ENCODE measurements around the gene TPP1.

TPP1 gene

DNA sequence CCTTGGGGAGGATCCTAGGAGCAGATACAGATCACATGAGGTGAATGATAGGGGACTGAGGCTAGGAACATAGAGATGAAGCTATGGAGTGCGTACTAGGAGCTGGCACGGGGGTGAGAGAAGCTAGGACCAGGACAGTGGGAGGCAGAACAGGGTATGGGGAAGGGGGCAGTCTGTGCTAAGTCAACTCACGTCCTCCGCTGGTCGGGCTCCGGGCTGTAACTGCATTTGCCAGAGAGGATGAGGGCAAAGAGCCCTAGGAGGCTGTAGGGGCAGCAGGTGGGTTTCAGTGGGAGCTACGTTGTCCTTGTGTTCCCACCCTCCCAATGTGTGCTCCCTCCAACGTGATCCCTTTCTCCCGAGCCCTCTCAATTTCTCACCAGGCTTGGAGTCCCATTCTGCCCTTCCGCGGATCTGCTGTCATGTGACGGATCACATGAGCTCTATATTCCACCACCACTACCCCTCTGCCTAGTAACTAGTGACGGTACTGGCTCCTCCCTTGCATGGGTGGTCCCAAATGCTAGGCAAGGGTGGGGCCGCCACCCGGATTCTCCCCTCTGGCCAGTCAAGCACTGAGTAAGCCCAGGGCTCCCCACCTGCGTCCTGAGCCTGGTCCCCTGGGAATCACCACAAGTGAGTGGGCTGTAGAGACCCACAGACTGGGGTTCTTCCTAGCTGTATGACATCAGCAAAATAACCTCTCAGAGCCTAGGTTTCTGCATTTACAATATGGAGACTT, at the start of gene TPP1:
TSS of gene TPP1 (minus strand) at position 419 of the 742 bp plus-strand sequence. CDS start at position 397, 22 bp downstream.
- peak; percentile 78 to 85 (median 83) for DNase-seq (ENCODE audit: low read depth in 3 of 3)

DNA sequence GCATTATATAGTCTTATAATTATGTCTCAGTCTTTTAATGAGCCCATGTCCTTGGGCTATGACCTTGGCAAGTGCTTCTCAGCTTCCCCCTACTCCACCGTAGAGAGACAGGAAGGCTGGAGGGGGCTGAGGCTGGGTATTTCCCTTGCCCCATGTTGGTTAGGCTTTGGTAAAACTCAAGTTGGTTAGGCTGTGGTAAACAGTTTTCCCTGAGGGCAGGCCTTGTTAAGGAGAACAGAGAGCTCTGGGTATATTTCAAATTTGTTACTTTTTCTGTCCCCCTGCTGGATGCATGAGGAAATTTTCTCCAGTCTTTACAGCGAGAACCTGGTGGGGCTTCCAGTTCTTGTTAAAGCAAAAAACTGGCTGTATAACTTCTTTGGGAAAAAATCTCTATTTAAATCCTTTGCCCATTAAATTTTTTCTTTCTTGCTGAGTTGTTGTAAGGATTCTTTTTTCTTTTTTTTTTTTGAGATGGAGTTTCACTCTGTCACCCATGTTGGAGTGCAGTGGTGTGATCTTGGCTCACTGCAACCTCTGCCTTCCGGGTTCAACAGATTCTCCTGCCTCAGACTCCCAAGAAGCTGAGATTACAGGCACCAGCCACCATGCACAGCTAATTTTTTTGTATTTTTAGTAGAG, 48.6 kb upstream of the TPP1 start:
- DNase-seq (ENCODE audit: low read depth in 3 of 3), result no peak

DNA sequence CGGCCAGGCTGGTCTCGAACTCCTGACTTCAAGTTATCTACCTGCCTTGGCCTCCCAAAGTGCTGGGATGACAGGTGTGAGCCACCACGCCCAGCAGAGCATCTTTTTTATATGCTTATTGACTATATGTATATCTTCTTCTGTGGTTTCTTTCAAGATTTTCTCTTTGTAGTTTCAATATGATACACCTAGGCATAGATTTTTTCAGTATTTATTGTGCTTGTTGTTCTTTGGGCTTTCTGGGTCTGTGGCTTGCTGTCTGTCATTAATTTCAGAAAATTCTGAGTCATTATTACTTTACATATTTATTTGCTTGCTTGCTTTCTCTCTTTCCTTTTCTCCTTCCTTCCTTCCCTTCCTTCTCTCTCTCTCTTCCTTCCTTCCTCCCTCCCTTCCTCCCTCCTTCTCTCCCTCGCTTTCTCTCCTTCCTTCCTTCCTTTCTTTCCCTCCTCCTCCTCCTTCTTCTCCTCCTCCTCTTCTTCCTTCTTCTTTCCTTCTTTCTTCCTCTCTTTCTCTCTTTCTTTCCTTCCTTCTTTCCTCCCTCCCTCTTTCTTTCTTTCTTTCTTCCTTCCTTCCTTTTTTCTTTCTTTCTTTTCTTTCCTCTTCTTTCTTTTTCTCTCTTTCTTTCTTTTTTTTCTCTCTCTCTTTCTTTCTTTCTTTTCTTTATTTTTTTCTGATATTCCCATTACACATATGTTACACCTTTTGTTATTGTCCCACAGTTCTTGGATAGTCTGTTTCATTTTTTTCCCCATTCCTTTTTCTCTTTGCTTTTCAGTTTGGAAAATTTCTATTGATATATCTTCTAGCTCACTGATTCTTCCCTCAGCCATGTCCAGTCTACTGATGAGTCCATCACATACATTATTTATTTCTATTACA, 47.3 kb upstream of the TPP1 start:
- no peak for DNase-seq (ENCODE audit: low read depth in 3 of 3)

DNA sequence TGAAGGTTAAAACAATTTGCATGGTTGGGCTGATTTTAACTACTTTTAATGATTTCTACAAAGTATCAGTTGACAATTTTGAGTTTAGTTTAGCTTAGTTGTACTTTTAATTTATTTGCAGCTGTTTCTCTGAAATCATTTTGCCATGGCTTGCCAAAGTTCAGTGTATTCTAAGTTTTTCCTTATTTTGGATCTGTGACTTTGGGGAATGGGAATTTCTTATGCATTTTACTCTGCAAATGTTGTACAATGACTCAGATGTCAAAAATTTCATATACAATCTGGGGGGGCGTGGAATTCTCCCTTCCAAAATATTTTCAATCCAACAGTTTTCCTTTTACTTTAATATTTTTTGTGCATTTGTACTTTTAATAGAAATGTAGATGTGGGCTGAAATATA, 45.3 kb upstream of the TPP1 start:
- no peak for DNase-seq (ENCODE audit: low read depth in 3 of 3)

DNA sequence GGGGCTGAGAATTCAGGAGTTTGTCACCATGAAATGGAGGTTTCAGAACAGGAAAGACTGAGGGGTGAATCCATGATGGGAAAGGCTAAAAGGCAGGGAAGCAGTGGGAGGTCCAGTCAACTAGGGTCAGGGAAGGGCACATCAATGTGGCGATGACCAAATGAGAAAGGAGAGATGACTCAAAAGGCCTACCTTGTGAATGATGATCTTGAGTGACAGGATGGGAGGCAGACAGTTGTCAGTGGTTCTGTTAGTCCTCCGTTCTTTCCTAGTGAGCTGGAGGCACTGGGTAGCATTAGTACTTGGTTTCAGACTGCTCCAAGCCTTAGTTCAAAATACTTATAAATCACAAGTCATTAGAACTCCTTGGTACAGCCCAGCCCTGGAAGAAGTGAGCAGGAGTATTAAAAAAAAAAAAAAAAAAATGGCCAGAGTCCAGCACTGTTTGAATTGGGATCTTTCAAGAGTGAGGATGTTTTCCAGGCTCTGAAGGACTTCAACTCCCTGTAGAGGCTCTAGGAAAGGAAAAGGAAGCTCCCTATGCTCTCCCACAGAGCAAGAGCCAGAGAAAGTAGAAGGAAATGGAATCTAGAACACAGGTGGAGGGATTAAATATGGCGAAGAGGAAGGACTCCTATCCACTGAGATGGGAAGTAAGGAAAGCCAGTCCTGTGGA, 44.7 kb upstream of the TPP1 start:
- no peak for DNase-seq (ENCODE audit: low read depth in 3 of 3)

DNA sequence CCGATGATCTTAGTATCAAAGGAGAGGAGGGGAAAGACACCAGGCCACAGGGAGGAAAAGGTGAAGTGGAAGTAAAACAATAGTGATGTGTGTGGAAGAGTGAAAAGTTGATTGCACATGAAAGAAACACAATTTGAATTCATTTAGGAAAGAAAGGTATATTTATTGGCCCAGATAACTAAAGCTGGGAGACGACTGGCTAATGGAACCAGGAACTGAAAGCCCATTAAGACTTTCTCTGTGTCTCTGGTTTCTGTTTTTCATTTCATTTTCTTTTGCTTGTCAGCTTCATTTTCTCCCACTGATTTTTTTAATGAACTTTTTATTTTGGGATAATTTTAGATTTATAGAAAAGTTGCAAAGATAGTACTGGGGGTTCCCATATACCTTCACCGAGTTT, 41.5 kb upstream of the TPP1 start:
- DNase-seq (ENCODE audit: low read depth in 3 of 3), result no peak

DNA sequence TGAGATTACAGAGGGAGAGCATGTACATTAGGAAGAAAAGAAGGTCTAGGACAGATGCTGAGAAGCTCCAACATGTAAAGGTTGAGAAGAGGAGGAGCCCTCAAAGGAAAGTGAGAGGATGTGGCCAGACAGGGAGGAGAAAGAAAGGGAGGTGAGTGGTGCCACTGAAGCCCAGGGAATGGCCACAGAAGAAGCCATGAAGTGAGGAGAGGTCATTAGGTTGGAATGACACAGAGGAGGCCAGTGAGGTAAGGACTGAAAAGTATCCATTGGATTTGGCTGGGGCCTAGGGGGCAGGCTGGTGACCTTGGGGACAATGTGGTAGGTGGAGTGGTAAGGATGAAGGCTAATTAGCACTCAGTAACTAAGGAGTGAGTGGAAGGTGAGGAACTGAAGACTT, 39.4 kb upstream of the TPP1 start:
- no peak for DNase-seq (ENCODE audit: low read depth in 3 of 3)

DNA sequence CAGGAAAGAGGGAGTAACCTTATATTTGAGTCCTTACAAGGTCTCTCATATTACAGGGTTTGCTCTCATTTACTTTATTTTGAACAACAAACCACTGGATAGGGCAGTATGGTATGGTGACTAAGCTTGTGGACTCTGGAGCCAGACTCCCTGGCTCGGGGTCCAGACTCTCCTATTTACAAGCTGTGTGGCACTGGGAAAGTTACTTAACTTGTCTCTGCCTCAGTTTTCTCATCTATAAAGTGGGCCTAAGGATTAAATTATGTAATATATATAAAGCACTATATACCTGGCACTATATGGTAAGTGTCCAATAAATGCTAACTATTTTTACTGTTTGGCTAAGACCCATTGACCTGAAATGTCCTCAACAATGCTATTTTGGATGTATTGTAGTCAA, 38.1 kb upstream of the TPP1 start:
- DNase-seq (ENCODE audit: low read depth in 3 of 3), result no peak

DNA sequence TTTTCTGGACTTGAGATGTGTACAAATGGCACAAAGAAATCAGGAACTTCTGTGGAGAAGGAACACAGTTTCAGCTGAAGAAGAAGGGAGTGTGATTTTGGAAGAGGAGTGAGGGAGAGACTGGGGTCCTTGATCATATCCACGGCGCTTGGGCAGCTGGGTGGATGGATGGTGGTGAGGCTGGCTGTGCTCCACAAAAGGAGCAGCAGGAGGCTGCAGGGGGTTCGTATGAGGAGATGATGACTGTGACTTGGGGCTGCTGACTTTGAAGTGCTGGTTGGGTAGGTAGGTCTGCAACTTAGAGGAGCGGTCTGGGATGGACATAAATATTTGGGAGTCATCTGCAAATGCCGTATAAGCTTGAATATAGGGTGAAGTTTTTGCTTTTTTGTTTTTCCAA, 37.7 kb upstream of the TPP1 start:
- no peak for DNase-seq (ENCODE audit: low read depth in 3 of 3)

DNA sequence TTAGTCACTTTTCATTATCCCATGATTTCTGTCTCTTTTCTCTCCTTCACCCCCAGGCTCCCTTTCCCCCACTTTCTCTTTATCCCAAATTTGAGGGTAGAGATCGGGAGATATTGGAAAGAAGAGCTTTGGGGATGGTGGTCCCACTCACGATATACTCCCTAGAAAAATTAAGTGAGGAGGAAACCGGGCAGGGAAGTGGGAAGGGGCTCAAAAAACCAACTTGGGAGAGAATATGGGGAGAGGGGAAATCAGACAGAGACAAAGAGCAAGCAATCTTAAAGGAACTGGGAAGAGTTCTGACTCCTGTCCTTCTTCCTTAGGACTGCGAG, 37.3 kb upstream of the TPP1 start:
- no peak for DNase-seq (ENCODE audit: low read depth in 3 of 3)

DNA sequence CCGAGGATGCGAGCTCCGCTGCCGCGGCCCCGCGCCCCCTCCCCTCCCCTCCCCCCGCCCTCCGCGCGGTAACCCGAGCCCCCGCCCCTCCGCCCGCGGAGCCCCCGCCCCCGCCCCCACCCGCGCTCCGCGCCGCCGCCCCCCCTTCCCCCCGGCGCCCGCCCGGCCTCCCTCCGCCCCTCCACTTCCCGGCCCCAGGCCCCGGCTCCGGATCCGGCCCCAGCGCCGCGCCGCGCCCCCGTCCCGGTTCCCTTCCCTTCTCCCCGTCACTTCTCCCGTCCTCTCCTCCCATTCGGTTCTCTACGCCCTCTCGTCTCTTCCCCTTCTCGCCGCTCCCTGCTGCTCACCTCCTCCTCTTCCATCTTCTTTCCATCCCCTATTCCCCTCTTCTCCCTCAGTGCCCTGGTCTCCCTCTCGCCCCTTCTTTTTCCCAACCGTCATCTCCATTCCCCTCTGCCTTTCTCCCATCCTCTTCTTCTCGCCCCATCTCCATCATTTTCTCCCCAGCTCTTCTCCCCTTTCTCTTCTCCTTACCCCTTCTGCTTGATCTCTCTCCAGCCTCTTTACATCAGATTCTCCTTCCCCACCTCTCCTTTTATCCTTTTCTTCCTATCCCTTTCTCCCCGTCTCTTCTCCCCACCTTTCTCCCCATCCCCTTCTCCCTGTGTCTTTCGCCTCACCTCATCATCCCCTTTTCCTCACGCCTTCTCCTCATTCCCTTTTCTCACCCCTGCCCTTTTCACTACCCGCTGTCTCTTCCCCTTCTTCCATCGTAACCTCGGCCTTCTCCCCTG, 36.8 kb upstream of the TPP1 start, which contains the start of gene DCHS1:
TSS of gene DCHS1 (minus strand) at position 20 of the 794 bp plus-strand sequence. CDS start 14,196 bp downstream, outside the sequence.
- no peak for DNase-seq (ENCODE audit: low read depth in 3 of 3)

DNA sequence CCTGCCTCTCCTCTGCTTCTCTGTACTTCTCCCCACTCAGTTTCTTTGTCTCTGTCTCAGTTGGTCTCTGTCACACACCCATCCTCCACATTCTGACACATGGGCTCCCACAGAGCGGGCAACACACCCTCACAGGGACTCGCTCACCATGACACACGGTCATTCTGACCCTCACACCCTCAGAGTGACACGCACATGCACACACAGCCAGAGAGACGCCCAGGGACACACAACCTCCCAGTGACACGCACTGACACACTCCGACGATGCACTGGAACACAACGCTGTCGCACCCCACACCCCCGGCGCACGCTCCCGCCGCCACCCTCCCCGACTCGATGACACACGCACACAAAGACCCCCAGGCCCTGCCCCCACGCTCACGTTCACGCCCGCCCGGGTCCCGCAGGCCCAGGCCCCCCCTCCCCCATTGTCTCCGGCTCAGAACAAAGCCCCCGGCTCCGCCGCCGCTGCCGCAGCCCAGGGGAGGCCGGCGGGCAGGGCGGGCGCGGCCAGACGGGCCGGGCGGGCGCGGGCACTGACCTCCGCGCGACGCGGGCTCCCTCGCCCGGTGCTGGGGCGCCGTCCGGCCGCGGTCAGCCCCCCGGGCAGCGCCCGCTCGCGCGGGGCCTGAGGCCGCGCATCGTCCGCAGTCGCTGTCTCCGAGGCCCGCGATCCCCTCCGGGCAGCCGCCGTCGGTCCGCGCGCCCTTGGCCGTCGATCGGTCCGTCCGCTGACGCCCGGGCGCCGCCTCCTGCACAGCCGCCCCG, 36.0 kb upstream of the TPP1 start:
- no peak for DNase-seq (ENCODE audit: low read depth in 3 of 3)

DNA sequence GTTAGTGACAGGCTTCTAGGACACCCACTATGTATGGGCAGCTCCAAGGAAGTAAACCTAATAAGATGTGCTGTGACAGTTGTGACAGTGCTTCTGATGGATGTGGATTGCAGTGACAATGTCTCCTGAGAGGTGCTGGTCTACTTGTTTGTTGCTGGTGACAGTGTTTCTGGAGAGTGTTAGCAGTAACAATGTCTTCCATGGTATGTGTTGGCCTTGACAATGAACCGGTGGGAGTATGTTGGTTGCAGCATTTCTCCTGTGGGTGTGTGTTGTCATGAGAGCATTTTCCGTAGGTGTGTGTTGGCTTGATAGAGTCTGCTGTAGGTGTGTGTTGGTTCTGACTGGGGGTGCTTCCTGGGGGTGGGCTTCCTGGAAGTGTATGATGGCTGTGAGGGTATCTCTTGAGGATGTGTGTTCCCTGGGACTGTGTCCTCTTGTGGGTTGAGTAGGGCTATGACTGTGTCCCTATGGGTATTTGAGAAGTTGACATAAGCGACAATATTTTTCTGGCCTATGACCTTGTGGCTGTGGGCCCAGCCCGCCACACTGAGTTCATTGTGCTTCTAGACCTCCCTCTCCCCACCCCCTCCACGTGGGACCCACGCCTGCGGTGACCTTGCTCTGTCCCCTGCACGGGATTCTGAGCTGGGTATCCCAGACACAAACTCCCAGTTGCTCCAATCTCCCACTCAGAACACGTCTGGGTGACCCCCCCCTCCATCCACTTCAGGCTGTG, 35.2 kb upstream of the TPP1 start:
- no peak for DNase-seq (ENCODE audit: low read depth in 3 of 3)

DNA sequence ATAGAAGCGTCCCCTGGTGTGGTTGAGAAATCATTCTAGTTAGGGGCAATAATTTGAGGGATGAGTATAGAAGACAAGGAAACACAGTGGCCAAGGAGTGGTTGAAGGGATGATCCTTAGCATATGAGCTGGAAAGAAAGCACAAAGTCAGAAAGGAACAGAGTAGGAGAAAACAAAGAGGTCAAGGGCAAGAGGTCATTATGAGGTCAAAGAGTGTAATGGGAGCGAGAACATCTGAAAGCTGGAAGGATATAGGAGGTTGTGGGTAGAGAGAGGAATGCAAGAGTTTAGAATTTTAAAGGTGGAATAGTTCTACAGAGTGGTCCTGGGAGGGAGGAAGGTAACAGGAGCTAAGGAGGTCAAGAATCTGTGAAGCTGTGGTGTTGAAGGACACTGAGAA, 34.4 kb upstream of the TPP1 start:
- DNase-seq (ENCODE audit: low read depth in 3 of 3), result no peak

DNA sequence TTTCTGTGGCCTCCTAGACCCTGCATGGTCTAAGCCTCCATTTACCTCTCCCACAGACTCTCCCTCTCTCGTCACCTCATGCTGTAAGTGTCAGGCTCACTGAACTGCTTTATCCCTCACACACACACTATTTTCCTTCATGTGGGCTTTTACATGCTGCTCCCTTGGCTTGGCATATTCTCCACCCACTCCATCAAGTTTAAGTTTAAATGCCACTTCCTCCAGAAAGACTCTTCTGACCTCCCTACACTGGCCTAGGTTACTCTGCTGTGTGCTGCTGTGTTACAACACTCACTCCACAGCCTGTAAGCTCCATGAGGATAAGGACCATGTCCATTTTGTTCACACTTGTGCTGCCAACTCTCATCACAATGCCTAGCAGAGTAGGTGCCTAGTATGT, 33.9 kb upstream of the TPP1 start:
- DNase-seq (ENCODE audit: low read depth in 3 of 3), result no peak

DNA sequence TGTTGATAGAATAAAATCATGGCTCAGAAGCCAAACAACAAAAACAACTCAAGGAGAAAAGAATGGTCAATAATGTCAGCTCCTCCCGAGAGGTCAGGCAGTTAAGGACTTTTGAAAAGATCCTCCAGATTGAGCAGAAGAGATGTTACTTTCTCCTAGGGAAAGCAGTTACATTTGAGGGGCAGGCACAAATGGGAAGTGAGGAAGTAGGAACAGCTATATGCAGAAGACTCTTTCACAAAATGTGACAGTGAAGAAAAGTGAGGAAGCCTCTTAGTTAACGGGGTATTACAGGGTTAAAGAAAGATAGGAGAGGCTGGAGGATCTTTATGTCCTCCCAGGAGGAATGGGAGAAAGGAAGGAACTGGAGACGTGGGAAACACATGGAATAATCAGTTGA, 33.0 kb upstream of the TPP1 start:
- DNase-seq (ENCODE audit: low read depth in 3 of 3), result no peak

DNA sequence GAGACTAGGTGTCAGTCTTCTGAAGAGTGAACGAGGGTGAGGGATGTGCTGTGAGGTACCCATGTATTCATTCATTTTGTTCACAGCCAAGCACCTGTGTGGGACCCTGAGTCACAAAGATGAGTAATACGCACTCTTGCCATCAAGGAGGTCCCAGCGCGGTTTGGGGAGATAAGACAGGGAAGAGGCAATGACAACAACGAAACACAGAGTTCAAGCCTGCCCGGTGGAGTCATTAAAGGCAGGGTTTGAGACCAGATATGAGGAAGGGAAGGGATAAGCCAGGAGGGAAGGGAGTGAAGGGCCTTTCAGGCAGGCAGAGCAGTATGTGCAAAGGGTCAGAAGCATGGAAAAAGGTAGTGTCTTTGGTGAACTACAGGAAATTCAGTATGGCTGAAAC, 31.8 kb upstream of the TPP1 start:
- DNase-seq (ENCODE audit: low read depth in 3 of 3), result peak in 1 of 3 experiments; percentile 30

DNA sequence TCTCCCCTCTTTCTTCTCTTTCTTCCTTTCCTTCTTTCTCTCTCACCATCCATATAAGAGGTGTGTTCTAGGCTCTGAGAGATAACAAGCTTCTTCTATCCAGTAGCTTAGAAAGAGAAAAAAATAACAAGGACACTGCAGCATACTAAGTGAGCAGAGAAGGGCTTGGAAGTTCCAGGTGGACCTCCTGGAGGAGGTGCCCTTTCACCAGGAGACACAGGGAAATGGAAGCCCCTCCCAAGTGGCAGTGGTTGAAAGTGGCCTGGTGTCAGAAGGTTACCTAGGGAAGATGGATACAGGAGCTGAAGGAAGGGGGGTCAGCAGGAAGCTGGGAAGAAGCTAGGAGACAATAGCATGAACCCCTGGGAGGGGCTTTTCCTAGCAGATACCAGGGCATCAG, 30.9 kb upstream of the TPP1 start:
- DNase-seq (ENCODE audit: low read depth in 3 of 3), result no peak

DNA sequence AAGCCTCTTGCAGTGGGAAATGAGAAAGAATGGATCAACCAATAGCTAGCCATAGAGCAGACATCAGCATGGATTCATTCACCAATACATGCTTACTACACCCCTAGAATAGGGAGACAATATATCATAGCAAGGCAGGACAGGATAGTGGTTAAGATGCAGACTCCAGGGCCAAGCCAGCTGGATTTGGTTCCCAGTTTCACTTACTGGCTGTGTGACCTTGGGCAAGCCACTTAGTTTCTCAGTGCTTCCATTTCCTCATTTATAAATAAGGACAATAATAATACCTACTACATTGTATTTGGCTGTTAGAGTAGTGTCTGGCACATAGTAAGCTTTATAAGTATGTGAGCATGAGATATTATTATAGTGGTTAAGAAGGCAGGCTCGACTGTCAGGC, 29.3 kb upstream of the TPP1 start:
- DNase-seq (ENCODE audit: low read depth in 3 of 3), result no peak

DNA sequence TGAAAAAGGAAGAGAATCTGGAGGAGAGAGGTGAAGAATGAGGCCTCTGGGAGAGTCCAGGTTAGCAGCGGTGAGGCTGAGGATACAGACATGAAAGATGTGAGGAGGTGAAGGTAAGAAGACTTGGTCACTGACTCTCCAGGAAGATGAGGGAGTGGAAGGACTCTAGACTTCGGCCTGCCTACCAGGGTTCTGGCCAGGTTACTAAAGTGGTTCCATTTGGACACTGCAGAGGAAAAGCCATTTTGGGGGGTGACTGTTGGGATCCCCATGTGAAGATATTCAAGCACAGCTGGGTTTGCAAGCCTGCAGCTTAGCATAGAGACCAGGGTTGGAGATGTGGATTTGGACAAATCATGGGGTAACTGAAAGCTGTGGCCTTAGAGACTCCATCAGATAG, 28.6 kb upstream of the TPP1 start:
- DNase-seq (ENCODE audit: low read depth in 3 of 3), result no peak

Data from stimulated activated CD4-positive, alpha-beta T cell treated with anti-CD3 and anti-CD28 coated beads, TNF-alpha, amount 100 ng/mL, for 24 hours (primary cell).